PC-3 (cell line): ENCODE measurements around the gene NCOA1. TPM values are rescaled to one million over a fixed set of nuclear protein-coding genes. Genes with fewer than 3 reads are reported as not detected.

Experiments used
- ATAC-seq: fragments of 200-7000 bp; cut with Tn5 transposase; 2 replicates; pipeline ENCODE4 v1.9.1; 2020; ENCODE audit warnings: mild to moderate bottlenecking, moderate library complexity
- BruUV-seq: library from RNA; stranded (reverse); fragments of 400-500 nt; replicated peaks from 2 replicates; lab custom pipeline; 2021; lab: Mats Ljungman, UMichigan
- CTCF ChIA-PET: fragments of 300-600 bp; sonication (Branson Sonifier 250); formaldehyde crosslinking; loops from one replicate; lab custom pipeline; 2022; ENCODE audit warnings: antibody characterized with exemption; lab: Charles Lee
- POLR2A ChIA-PET: fragments of 300-600 bp; sonication (Branson Sonifier 250); formaldehyde crosslinking; loops from one replicate; lab custom pipeline; 2022; ENCODE audit warnings: antibody characterized with exemption; ENCODE audit not compliant: unreplicated experiment; lab: Charles Lee
- DNase-seq: peaks from one replicate; pipeline ENCODE4 v3.0.0-alpha.2; 2015
- H2AFZ ChIP-seq: fragments of 300-600 bp; sonication (generic); 2 replicates; pipeline ENCODE4 v1.6.0; 2016; ENCODE audit warnings: antibody characterized with exemption, low read length
- H3F3A ChIP-seq: fragments of 300-600 bp; sonication (generic); one replicate; pipeline ENCODE4 v1.6.0; 2017; ENCODE audit warnings: antibody characterized with exemption, low read length, control low read depth, mild to moderate bottlenecking; ENCODE audit not compliant: unreplicated experiment
- H3K27ac ChIP-seq: fragments of 300-600 bp; sonication (generic); 2 replicates; pipeline ENCODE4 v1.5.1; 2016; ENCODE audit warnings: mild to moderate bottlenecking, low read length
- H3K27me3 ChIP-seq: fragments of 300-600 bp; sonication (generic); 2 replicates; pipeline ENCODE4 v1.6.1; 2016; ENCODE audit warnings: low read length, mixed read lengths
- H3K36me3 ChIP-seq: fragments of 300-600 bp; sonication (generic); 2 replicates; pipeline ENCODE4 v1.6.1; 2016; ENCODE audit warnings: low read depth, mixed run types, low read length, mixed read lengths
- H3K4me1 ChIP-seq: fragments of 300-600 bp; sonication (generic); 2 replicates; pipeline ENCODE4 v1.5.1; 2016; ENCODE audit warnings: low read length; ENCODE audit not compliant: insufficient read depth
- H3K4me2 ChIP-seq: fragments of 300-600 bp; sonication (generic); 2 replicates; pipeline ENCODE4 v1.6.0; 2016; ENCODE audit warnings: low read length
- H3K4me3 ChIP-seq: fragments of 300-600 bp; sonication (generic); 2 replicates; pipeline ENCODE4 v1.5.1; 2016; ENCODE audit warnings: mild to moderate bottlenecking, low read length, mixed read lengths
- H3K79me2 ChIP-seq: fragments of 300-600 bp; sonication (generic); 2 replicates; pipeline ENCODE4 v1.6.1; 2017; ENCODE audit warnings: low read length, mixed read lengths
- H3K9ac ChIP-seq: fragments of 300-600 bp; sonication (generic); 2 replicates; pipeline ENCODE4 v1.6.0; 2016; ENCODE audit warnings: mild to moderate bottlenecking, low read length
- H3K9me2 ChIP-seq: fragments of 300-600 bp; sonication (generic); replicated peaks from 2 replicates; pipeline ENCODE4 v1.6.1; 2016; ENCODE audit warnings: mixed run types, low read length, mixed read lengths
- H3K9me3 ChIP-seq: fragments of 300-600 bp; sonication (generic); 2 replicates; pipeline ENCODE4 v1.6.1; 2016; ENCODE audit warnings: low read length, mixed read lengths
- H4K20me1 ChIP-seq: fragments of 300-600 bp; sonication (generic); 2 replicates; pipeline ENCODE4 v1.6.1; 2016; ENCODE audit warnings: low read length, mixed read lengths
- CTCF ChIP-seq: fragments of 300-600 bp; sonication (generic); conservative IDR thresholded peaks from 2 replicates; pipeline ENCODE4 v1.5.1; 2017; ENCODE audit warnings: antibody characterized with exemption, low read depth, mild to moderate bottlenecking, low read length
- EZH2 ChIP-seq: fragments of 300-600 bp; sonication (generic); IDR thresholded peaks from one replicate; pipeline ENCODE4 v1.6.1; 2017; ENCODE audit warnings: antibody characterized with exemption, mild to moderate bottlenecking, low read length; ENCODE audit not compliant: unreplicated experiment
- EZH2phosphoT487 ChIP-seq: fragments of 300-600 bp; sonication (generic); IDR thresholded peaks from 2 replicates; pipeline ENCODE4 v1.6.1; 2018; ENCODE audit warnings: mild to moderate bottlenecking, antibody characterized with exemption, low read length, borderline replicate concordance
- intact Hi-C: fragments of 100-400 bp; cut with micrococcal nuclease; formaldehyde crosslinking; loops from 2 replicates; pipeline ENCODE4 v1.9.0; 2023
- total RNA-seq: library from RNA; depleted of rRNA; stranded (reverse); fragments of >200 nt; gene quantifications from 2 replicates; pipeline ENCODE4 v1.2.3, GENCODE V29; 2014

Gene NCOA1
- total RNA-seq, 1 experiment from 2014 or later, result 7.5 TPM

- no peak overlapping the region for H3K9ac ChIP-seq
- no peaks in the 10 kb centered on the region for H3K9me2 ChIP-seq
- no peaks in the 10 kb centered on the region for H3K79me2 ChIP-seq
- H3K9me3 ChIP-seq, result no peaks in the 10 kb centered on the region
- H4K20me1 ChIP-seq, result no peaks in the 10 kb centered on the region
- TF ChIP-seq EZH2 (no peak), EZH2phosphoT487 (no peak)
- no TSS peak for BruUV-seq
- DNase-seq, result no peak
- ChIA-PET CTCF (no interaction called here), POLR2A (no interaction called here)
- H2AFZ ChIP-seq, result no peak overlapping the region
- ATAC-seq, result no peak
- no peak overlapping the region for H3K4me2 ChIP-seq
- H3K4me3 ChIP-seq, result no peak overlapping the region
- H3F3A ChIP-seq, result no peaks in the 10 kb centered on the region
- intact Hi-C loops, result no loop called here
- no peaks in the 10 kb centered on the region for H3K36me3 ChIP-seq
- H3K27ac ChIP-seq, result no peak overlapping the region
- no peaks in the 10 kb centered on the region for H3K27me3 ChIP-seq
- no peaks in the 10 kb centered on the region for H3K4me1 ChIP-seq
Measured at GRCh38 chr2:24576146-24576545, 85.1 kb downstream of the NCOA1 start.

GRCh38 chr2:24576617-24577016, 85.6 kb downstream of the NCOA1 start:
- no peak overlapping the region for H3K4me2 ChIP-seq
- no peaks in the 10 kb centered on the region for H4K20me1 ChIP-seq
- no peaks in the 10 kb centered on the region for H3K36me3 ChIP-seq
- H3F3A ChIP-seq, result no peaks in the 10 kb centered on the region
- no peak overlapping the region for H3K4me3 ChIP-seq
- H3K9me2 ChIP-seq, result no peaks in the 10 kb centered on the region
- ChIA-PET POLR2A (no interaction called here), CTCF (no interaction called here)
- no peaks in the 10 kb centered on the region for H3K27me3 ChIP-seq
- ATAC-seq (no peak), DNase-seq (no peak)
- no peak overlapping the region for H2AFZ ChIP-seq
- intact Hi-C loops, result no loop called here
- no TSS peak for BruUV-seq
- no peaks in the 10 kb centered on the region for H3K79me2 ChIP-seq
- no peaks in the 10 kb centered on the region for H3K4me1 ChIP-seq
- no peak overlapping the region for H3K27ac ChIP-seq
- no peak overlapping the region for H3K9ac ChIP-seq
- TF ChIP-seq CTCF, result no peak
- TF ChIP-seq EZH2, result no peak
- TF ChIP-seq EZH2phosphoT487, result no peak
- no peaks in the 10 kb centered on the region for H3K9me3 ChIP-seq

- H3K79me2 ChIP-seq, result no peaks in the 10 kb centered on the region
- no peaks in the 10 kb centered on the region for H3F3A ChIP-seq
- CTCF ChIA-PET, result no interaction called here
- H3K4me1 ChIP-seq, result no peaks in the 10 kb centered on the region
- H3K4me2 ChIP-seq, result no peak overlapping the region
- H2AFZ ChIP-seq, result no peak overlapping the region
- POLR2A ChIA-PET, result no interaction called here
- BruUV-seq, result no TSS peak
- H3K4me3 ChIP-seq, result no peak overlapping the region
- intact Hi-C loops, result no loop called here
- ATAC-seq (no peak), DNase-seq (no peak)
- no peak overlapping the region for H3K9ac ChIP-seq
- TF ChIP-seq EZH2 (no peak), EZH2phosphoT487 (no peak), CTCF (no peak)
- H3K9me3 ChIP-seq, result no peaks in the 10 kb centered on the region
- no peaks in the 10 kb centered on the region for H3K27me3 ChIP-seq
- no peak overlapping the region for H3K27ac ChIP-seq
- H3K36me3 ChIP-seq, result no peaks in the 10 kb centered on the region
- no peaks in the 10 kb centered on the region for H4K20me1 ChIP-seq
- H3K9me2 ChIP-seq, result no peaks in the 10 kb centered on the region
Measured at GRCh38 chr2:24577481-24577880, 86.4 kb downstream of the NCOA1 start.
